GM23338 (cell line): ENCODE measurements around the gene RTEL1. TPM values are rescaled to one million over a fixed set of nuclear protein-coding genes. Genes with fewer than 3 reads are reported as not detected.

Experiments used
- ATAC-seq: fragments of 200-7000 bp; cut with Tn5 transposase; 3 replicates; pipeline ENCODE4 v1.9.1; 2020
- DNase-seq: peaks from one replicate; pipeline ENCODE4 v3.0.0-alpha.2; 2015; ENCODE audit warnings: low spot score
- H2AFZ ChIP-seq: fragments of 200-600 bp; sonication (generic); 2 replicates; pipeline ENCODE4 v1.8.0; 2016; ENCODE audit warnings: antibody characterized with exemption, mild to moderate bottlenecking, moderate library complexity
- H3F3A ChIP-seq: fragments of 200-600 bp; sonication (generic); replicated peaks from 2 replicates; pipeline ENCODE4 v1.8.0; 2017; ENCODE audit warnings: antibody characterized with exemption, mixed run types, low read depth
- H3K27ac ChIP-seq: fragments of 200-600 bp; sonication (generic); 2 replicates; pipeline ENCODE4 v1.6.1; 2016; ENCODE audit warnings: low read depth
- H3K27me3 ChIP-seq: fragments of 200-600 bp; sonication (generic); 2 replicates; pipeline ENCODE4 v1.8.0; 2016; ENCODE audit warnings: mild to moderate bottlenecking, mixed run types, moderate library complexity; ENCODE audit not compliant: insufficient read depth
- H3K36me3 ChIP-seq: fragments of 200-600 bp; sonication (generic); 2 replicates; pipeline ENCODE4 v1.8.0; 2016; ENCODE audit warnings: mild to moderate bottlenecking; ENCODE audit not compliant: insufficient read depth
- H3K4me1 ChIP-seq: fragments of 200-600 bp; sonication (generic); 2 replicates; pipeline ENCODE4 v1.8.0; 2016; ENCODE audit warnings: mild to moderate bottlenecking, moderate library complexity; ENCODE audit not compliant: insufficient read depth
- H3K4me2 ChIP-seq: fragments of 200-600 bp; sonication (generic); 2 replicates; pipeline ENCODE4 v1.7.1; 2017; ENCODE audit warnings: mixed run types
- H3K4me3 ChIP-seq: fragments of 200-600 bp; sonication (generic); 2 replicates; pipeline ENCODE4 v1.6.1; 2016; ENCODE audit warnings: mixed run types
- H3K79me2 ChIP-seq: fragments of 200-600 bp; sonication (generic); replicated peaks from 2 replicates; pipeline ENCODE4 v1.8.0; 2017; ENCODE audit warnings: mild to moderate bottlenecking; ENCODE audit not compliant: insufficient read depth
- H3K9me2 ChIP-seq: fragments of 200-600 bp; sonication (generic); 2 replicates; pipeline ENCODE4 v1.8.0; 2017; ENCODE audit not compliant: insufficient read depth
- H4K20me1 ChIP-seq: fragments of 200-600 bp; sonication (generic); replicated peaks from 2 replicates; pipeline ENCODE4 v1.8.0; 2017; ENCODE audit warnings: mild to moderate bottlenecking; ENCODE audit not compliant: insufficient read depth
- H3K27ac Mint-ChIP-seq: 2 replicates; pipeline ENCODE4 v1.8.0; 2020; ENCODE audit warnings: inconsistent platforms, mild to moderate bottlenecking, moderate library complexity, mixed read lengths
- H3K27me3 Mint-ChIP-seq: 3 replicates; pipeline ENCODE4 v1.8.0; 2022; ENCODE audit warnings: low read depth, mild to moderate bottlenecking, moderate library complexity, mixed read lengths, inconsistent platforms; ENCODE audit not compliant: insufficient read depth, poor library complexity
- H3K36me3 Mint-ChIP-seq: 3 replicates; pipeline ENCODE4 v1.8.0; 2021; ENCODE audit warnings: low read depth, mild to moderate bottlenecking, inconsistent platforms, moderate library complexity, mixed read lengths
- H3K4me1 Mint-ChIP-seq: 3 replicates; pipeline ENCODE4 v1.8.0; 2020; ENCODE audit warnings: mild to moderate bottlenecking, inconsistent platforms, mixed read lengths
- H3K4me3 Mint-ChIP-seq: 3 replicates; pipeline ENCODE4 v1.8.0; 2021; ENCODE audit warnings: moderate library complexity, mild to moderate bottlenecking, inconsistent platforms, mixed read lengths
- H3K9me3 Mint-ChIP-seq: 3 replicates; pipeline ENCODE4 v1.8.0; 2020; ENCODE audit warnings: moderate library complexity, mild to moderate bottlenecking, inconsistent platforms, mixed read lengths
- CREB1 ChIP-seq: fragments of 250-450 bp; sonication (Bioruptor Pico); IDR thresholded peaks from 2 replicates; pipeline ENCODE4 v1.5.0; 2020; ENCODE audit warnings: low read depth, mild to moderate bottlenecking, moderate library complexity
- CTCF ChIP-seq, 2 experiments: fragments of 200-600 bp in 1 of 2; sonication (generic) in 1 of 2; conservative IDR thresholded peaks; 2 replicates each; pipeline versions ENCODE4 v1.5.1 to v1.6.1; 2016 to 2017; ENCODE audit warnings: antibody characterized with exemption in 2 of 2, low read depth in 2 of 2, mild to moderate bottlenecking in 2 of 2, moderate library complexity in 1 of 2
- ETS1 ChIP-seq: IDR thresholded peaks from 2 replicates; pipeline ENCODE4 v1.6.1; 2016; ENCODE audit warnings: antibody characterized with exemption
- EZH2 ChIP-seq: fragments of 200-600 bp; sonication (generic); IDR thresholded peaks from one replicate; pipeline ENCODE4 v1.8.0; 2017; ENCODE audit warnings: antibody characterized with exemption, mild to moderate bottlenecking, low read depth; ENCODE audit not compliant: unreplicated experiment
- EZH2phosphoT487 ChIP-seq: fragments of 200-600 bp; sonication (generic); IDR thresholded peaks from one replicate; pipeline ENCODE4 v1.8.1; 2018; ENCODE audit warnings: antibody characterized with exemption; ENCODE audit not compliant: unreplicated experiment
- JUNB ChIP-seq: IDR thresholded peaks from one replicate; pipeline ENCODE4 v1.6.1; 2016; ENCODE audit warnings: antibody characterized with exemption; ENCODE audit not compliant: unreplicated experiment
- NANOG ChIP-seq: IDR thresholded peaks from 2 replicates; pipeline ENCODE4 v1.6.1; 2016; ENCODE audit warnings: antibody characterized with exemption, borderline replicate concordance
- POLR2AphosphoS5 ChIP-seq: IDR thresholded peaks from 2 replicates; pipeline ENCODE4 v1.6.1; 2016; ENCODE audit warnings: antibody characterized with exemption, low read depth
- ZNF114 ChIP-seq: fragments of 250-450 bp; sonication (Bioruptor Pico); IDR thresholded peaks from 2 replicates; pipeline ENCODE4 v1.5.0; 2020; ENCODE audit warnings: mild to moderate bottlenecking, moderate library complexity
- ZNF331 ChIP-seq: fragments of 250-450 bp; sonication (Bioruptor Pico); IDR thresholded peaks from 2 replicates; pipeline ENCODE4 v1.5.0; 2020; ENCODE audit warnings: low read depth, mild to moderate bottlenecking, moderate library complexity
- ZNF462 ChIP-seq: fragments of 250-450 bp; sonication (Bioruptor Pico); IDR thresholded peaks from 2 replicates; pipeline ENCODE4 v1.5.0; 2020; ENCODE audit warnings: mild to moderate bottlenecking, moderate library complexity
- polyA plus RNA-seq: library from polyadenylated mRNA; unstranded; fragments of >200 nt; fragmentation: Nextera tagmentation; extraction: Ambion mirVana; gene quantifications from 2 replicates; pipeline ENCODE4 v1.2.1, GENCODE V29; 2016
- total RNA-seq: library from RNA; depleted of rRNA; stranded (reverse); fragments of >200 nt; shearing (Covaris generic); gene quantifications from 2 replicates; pipeline ENCODE4 v1.2.3, GENCODE V29; 2014

RTEL1 gene
- total and polyA plus RNA-seq, 2 experiments from 2014 or later, result 14.2 to 34.5 TPM

GRCh38 chr20:63617092-63617875, 40.8 kb upstream of the RTEL1 start (continued):
- TF ChIP-seq POLR2AphosphoS5, result no peak
- TF ChIP-seq CTCF (conservative IDR thresholded peaks at IDR 0.05; ENCODE audit: low read depth in 2 of 2), result no peak
- TF ChIP-seq EZH2, result no peak
- TF ChIP-seq ZNF331 (CRISPR knock-in tag), result no peak
- TF ChIP-seq EZH2phosphoT487, result no peak
- TF ChIP-seq NANOG, result no peak
- no peak for TF ChIP-seq CREB1 (CRISPR knock-in tag)
- TF ChIP-seq JUNB, result no peak

GRCh38 chr20:63617876-63618265, 40.2 kb upstream of the RTEL1 start:
- no peaks in the 10 kb centered on the region for H3F3A ChIP-seq
- no peak overlapping the region for H3K4me3 ChIP-seq
- no peaks in the 10 kb centered on the region for H3K27me3 ChIP-seq
- H3K9me3 Mint-ChIP-seq, result peaks cover 16% of the 10 kb centered on the region
- no peaks in the 10 kb centered on the region; the same call in 1 of the 2 replicates for H4K20me1 ChIP-seq
- H3K36me3 ChIP-seq, result no peaks in the 10 kb centered on the region; the same call in 1 of the 2 replicates
- H3K27me3 Mint-ChIP-seq, result peaks cover 10% of the 10 kb centered on the region
- no peak overlapping the region for H3K4me3 Mint-ChIP-seq
- no peak overlapping the region for H2AFZ ChIP-seq
- H3K79me2 ChIP-seq, result peaks cover 48% of the 10 kb centered on the region
- no peaks in the 10 kb centered on the region for H3K9me2 ChIP-seq
- H3K4me1 Mint-ChIP-seq, result peaks cover 9% of the 10 kb centered on the region
- no peaks in the 10 kb centered on the region for H3K4me1 ChIP-seq
- no peak overlapping the region for H3K4me2 ChIP-seq
- no peak for TF ChIP-seq CREB1 (CRISPR knock-in tag)
- TF ChIP-seq ZNF462, result no peak
- TF ChIP-seq POLR2AphosphoS5, result no peak
- no peak for TF ChIP-seq CTCF (conservative IDR thresholded peaks at IDR 0.05; ENCODE audit: low read depth in 2 of 2)
- no peak for TF ChIP-seq ZNF114 (CRISPR knock-in tag)
- no peak for TF ChIP-seq NANOG
- TF ChIP-seq ETS1, result no peak
- no peak for TF ChIP-seq EZH2
- TF ChIP-seq JUNB, result no peak
- TF ChIP-seq EZH2phosphoT487, result no peak
- no peak for TF ChIP-seq ZNF331 (CRISPR knock-in tag)
- no peak overlapping the region for H3K27ac Mint-ChIP-seq
- H3K27ac ChIP-seq, result no peak overlapping the region
- no peak for DNase-seq
- H3K36me3 Mint-ChIP-seq, result peaks cover 59% of the 10 kb centered on the region
- no peak for ATAC-seq
